ENCODE results near the gene MSI1.

- no peak for TF ChIP-seq CTCF (IDR thresholded peaks at IDR 0.05)
- TF ChIP-seq POLR2A (IDR thresholded peaks at IDR 0.05): no peak
Measured at GRCh38 chr12:120373683-120374082, 4.7 kb upstream of the MSI1 start.
